NCI-H748 treated with DMSO at 0.1 percent for 48 hours (cell line): ENCODE data around the gene ARHGAP44.
A peak's percentile ranks its signal among the peaks of the same experiment; 100 is the strongest.
"Not testable (repeated sequence)": the region's sequence is repeated elsewhere in the genome, so short reads cannot be mapped to it uniquely, and the experiment has no call there.

Experiments used
- DNase-seq: peaks from one replicate; lab custom pipeline; 2025; lab: John Stamatoyannopoulos, UW

Gene ARHGAP44

GRCh38 chr17:12815642-12816141, 26.4 kb downstream of the ARHGAP44 start:
- no peak for DNase-seq

GRCh38 chr17:12821376-12821940, 32.2 kb downstream of the ARHGAP44 start:
- DNase-seq: no peak

- no peak for DNase-seq
These were observed 37.1 kb downstream of the ARHGAP44 start for GRCh38 chr17:12826431-12826830.

- no peak for DNase-seq
These were observed 41.5 kb downstream of the ARHGAP44 start for GRCh38 chr17:12830777-12831247.

GRCh38 chr17:12831839-12832238, 42.5 kb downstream of the ARHGAP44 start:
- DNase-seq: no peak

GRCh38 chr17:12839042-12839441, 49.7 kb downstream of the ARHGAP44 start:
- no peak for DNase-seq

GRCh38 chr17:12842936-12843335, 53.6 kb downstream of the ARHGAP44 start:
- no peak for DNase-seq

GRCh38 chr17:12850996-12851395, 61.7 kb downstream of the ARHGAP44 start:
- no peak for DNase-seq

GRCh38 chr17:12851901-12852435, 62.7 kb downstream of the ARHGAP44 start:
- no peak for DNase-seq

GRCh38 chr17:12853921-12854320, 64.6 kb downstream of the ARHGAP44 start:
- no peak for DNase-seq

- no peak for DNase-seq
These were observed 67.1 kb downstream of the ARHGAP44 start for GRCh38 chr17:12856416-12856815.

GRCh38 chr17:12857592-12857991, 68.3 kb downstream of the ARHGAP44 start:
- no peak for DNase-seq

GRCh38 chr17:12859520-12859919, 70.2 kb downstream of the ARHGAP44 start:
- DNase-seq: no peak

GRCh38 chr17:12865769-12866168, 76.5 kb downstream of the ARHGAP44 start:
- DNase-seq: no peak

GRCh38 chr17:12866244-12866643, 76.9 kb downstream of the ARHGAP44 start:
- no peak for DNase-seq

GRCh38 chr17:12867726-12868125, 78.4 kb downstream of the ARHGAP44 start:
- DNase-seq: no peak

GRCh38 chr17:12873415-12874125, 84.3 kb downstream of the ARHGAP44 start:
- DNase-seq: not testable (repeated sequence)

- DNase-seq: no peak
These were observed 88.8 kb downstream of the ARHGAP44 start for GRCh38 chr17:12877953-12878669.

- DNase-seq: not testable (repeated sequence)
These were observed 89.8 kb downstream of the ARHGAP44 start for GRCh38 chr17:12879096-12879495.

GRCh38 chr17:12883472-12883871, 94.2 kb downstream of the ARHGAP44 start:
- DNase-seq: no peak

GRCh38 chr17:12887088-12887487, 97.8 kb downstream of the ARHGAP44 start:
- no peak for DNase-seq

GRCh38 chr17:12896180-12896785, 107.0 kb downstream of the ARHGAP44 start:
- DNase-seq: peak; percentile 23
